ENCODE data around the gene RNF223.
"Not testable (repeated sequence)": the region's sequence is repeated elsewhere in the genome, so short reads cannot be mapped to it uniquely, and the experiment has no call there.

RNF223 gene

DNA sequence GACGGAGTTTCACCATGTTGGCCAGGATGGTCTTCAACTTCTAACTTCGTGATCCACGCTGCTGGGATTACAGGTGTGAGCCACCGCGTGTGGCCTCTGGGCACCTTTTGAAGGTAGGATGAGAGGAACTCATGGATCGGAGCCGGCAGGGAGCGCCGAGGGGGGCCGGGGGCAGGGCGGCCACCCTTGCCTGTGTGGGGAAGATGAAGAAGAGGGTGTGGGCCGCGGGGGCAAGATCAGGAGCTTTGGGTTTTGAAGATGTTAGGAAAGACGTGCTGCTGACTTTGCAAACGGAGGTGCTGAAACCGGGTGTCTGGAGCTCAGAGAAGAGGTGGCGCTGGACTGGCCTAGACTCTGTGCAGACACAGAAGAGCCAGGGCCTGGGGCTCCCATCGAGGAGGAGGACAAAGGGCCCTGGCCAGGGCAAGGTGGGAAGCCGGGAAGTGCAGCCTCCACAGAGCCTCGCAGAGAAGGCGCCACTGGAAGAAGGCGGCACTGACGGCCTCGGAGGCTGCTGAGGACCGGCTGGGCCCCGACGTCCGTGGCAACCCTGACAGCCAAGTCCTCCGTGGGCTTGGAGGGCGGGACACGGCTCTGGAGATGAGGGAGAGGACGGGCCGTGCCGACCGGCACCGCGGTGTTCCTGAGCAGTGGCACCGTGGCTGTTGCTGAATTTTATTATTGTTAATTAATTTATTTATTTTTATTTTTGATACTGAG lies 13.7 kb downstream of the RNF223 start:
- no peak for DNase-seq (ENCODE audit: low read depth, low spot score)

DNA sequence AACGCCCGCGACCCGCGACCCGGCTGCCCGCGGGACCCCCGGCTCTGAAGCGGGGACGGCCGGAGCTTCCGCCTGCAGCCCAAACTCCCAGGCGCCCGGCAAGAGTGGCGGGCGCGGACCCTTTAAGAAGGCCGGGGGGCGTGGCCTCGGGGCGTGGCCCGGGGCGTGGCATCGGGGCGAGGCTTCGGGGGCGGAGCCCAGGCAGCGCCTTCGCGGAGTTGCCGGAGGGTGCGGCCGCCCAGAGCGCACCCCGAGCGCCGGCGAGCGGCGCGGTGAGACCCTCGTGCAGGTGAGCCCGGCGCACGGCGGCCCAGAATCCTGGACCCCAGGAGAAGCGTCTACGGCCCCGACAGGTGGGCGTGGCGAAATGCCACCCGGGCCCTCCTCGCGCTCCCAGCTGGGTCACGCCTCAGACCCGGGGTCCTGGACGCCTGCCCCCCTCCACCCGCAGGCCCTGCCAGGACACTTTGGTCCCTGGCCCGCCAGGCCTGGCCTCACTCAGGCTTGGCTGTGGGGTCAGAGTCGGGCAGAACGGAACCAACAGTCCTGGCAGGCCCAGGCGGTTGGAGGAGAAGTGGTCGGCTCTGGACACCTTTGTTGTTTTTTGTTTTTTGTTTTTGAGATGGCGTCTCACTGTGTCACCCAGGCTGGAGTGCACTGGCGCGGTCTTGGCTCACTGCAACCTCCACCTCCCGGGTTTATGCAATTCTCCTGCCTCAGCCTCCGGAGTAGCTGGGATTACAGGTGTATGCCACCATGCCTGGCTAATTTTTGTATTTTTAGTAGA lies 14.4 kb downstream of the RNF223 start:
- DNase-seq (ENCODE audit: low read depth, low spot score) = peak; percentile 90

DNA sequence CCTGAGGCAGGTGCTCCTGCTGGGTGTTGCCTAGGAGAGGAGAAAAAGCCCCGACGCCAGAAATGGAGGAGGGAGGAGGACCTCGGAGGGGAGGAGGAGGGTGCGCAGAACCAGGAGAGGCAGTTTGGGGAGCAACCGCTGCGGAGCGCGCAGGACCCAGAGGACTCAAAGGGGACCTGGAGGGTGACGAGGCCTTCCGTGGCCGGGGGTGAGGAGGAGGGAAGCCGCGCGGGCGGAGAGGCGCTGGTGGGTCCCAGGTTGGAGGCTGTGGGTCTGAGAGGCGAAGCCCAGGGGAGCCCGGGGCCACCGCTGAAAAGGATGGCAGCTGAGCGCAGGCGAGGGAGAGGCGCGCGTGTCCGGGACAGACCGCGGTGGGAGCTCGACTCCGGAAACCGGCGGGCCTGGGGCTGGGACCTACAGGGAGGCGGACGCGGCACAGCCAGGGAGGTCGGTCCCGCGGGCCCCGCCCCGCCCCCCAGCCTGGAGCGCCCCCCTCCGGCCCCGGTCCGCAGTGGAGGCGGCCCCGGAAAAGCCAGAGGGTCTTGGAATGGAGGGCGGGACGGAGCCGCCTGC lies 15.1 kb downstream of the RNF223 start:
- DNase-seq (ENCODE audit: low read depth, low spot score) = no peak

DNA sequence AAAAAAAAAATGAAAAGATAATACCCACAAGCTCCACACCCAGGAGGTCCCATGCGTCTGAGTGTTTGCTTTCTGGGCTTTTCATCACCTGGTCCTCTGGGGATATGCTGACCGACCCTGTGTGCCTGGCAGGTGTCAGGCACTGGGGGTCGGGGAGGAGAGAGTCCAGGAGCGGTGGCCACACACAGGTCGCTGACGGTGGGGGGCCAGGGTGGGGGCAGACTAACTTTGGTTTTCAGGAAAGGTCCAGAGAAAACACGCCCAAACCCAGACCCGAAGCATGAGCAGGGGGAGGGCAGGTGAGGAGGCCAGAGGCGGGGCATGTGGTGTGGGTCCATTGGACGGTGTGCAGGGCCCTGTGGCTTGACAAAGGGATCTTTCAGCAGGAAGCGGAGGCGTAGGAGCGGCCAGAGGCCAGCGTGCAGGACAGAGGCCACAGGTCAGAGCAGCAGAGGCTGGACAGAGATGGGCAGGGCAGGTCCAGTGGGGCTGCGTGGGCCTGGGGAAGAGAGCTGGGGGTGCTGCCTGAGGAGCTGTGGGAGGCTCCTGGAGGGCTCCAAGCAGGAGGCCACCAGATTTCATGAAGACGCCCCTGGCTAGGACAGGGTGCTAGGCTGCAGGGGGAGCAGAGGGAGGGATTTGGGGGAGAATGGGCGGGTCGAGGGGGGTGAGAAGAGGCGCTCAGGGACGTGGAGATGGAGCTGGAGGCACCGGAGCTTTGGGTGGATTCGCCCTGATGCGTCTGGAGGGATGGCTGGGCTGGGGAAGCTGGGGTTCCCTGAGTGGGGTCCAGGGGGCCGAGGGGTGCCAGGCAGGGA lies 15.8 kb downstream of the RNF223 start:
- DNase-seq (ENCODE audit: low read depth, low spot score) = no peak

DNA sequence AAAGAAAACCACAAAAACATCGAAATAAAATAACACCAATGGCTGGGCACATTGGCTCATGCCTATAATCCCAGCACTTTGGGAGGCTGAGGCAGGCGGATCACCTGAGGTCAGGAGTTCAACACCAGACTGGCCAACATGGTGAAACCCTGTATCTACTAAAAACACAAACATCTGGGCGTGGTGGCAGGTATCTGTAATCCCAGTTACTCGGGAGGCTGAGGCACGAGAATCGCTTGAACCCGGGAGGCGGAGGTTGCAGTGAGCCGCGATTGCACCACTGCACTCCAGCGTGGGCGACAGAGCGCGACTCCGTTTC lies 16.4 kb downstream of the RNF223 start:
- not testable (repeated sequence) for DNase-seq (ENCODE audit: low read depth, low spot score)

DNA sequence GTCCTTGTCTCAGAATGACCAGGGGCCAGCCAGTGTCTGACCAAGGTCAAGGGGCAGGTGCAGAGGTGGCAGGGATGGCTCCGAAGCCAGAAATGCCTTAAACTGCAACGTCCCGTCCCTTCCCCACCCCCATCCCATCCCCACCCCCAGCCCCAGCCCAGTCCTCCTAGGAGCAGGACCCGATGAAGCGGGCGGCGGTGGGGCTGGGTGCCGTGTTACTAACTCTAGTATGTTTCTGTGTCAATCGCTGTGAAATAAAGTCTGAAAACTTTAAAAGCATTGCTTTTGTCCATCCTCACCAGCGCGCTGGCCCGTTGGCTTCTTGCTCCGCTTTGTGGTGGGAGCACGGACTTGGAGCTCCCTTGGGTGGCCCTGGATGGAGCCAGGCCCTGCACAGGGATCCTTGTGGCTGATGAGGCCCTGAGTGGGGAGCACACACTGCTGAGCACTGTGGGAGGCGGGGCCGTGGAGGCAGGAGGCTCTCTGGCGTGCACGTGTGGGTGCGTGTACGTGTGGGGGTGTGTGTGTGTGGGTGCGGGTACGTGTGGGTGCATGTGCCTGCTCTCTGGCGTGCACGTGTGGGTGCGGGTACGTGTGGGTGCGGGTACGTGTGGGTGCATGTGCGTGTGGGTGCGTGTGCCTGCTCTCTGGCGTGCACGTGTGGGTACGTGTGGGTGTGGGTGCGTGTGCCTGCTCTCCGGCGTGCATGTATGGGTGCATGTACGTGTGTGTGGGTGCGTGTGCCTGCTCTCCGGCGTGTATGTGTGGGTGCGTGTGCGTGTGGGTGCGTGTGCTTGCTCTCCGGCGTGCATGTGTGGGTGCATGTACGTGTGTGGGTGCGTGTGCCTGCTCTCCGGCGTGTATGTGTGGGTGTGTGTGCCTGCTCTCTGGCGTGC lies 18.0 kb downstream of the RNF223 start:
- no peak for DNase-seq (ENCODE audit: low read depth, low spot score)

DNA sequence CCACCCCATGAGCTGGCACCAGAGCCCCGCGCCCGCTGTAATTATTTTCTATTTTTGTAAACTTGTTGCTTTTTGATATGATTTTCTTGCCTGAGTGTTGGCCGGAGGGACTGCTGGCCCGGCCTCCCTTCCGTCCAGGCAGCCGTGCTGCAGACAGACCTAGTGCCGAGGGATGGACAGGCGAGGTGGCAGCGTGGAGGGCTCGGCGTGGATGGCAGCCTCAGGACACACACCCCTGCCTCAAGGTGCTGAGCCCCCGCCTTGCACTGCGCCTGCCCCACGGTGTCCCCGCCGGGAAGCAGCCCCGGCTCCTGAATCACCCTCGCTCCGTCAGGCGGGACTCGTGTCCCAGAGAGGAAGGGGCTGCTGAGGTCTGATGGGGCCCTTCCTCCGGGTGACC lies 19.1 kb downstream of the RNF223 start:
- DNase-seq (ENCODE audit: low read depth, low spot score) = no peak

DNA sequence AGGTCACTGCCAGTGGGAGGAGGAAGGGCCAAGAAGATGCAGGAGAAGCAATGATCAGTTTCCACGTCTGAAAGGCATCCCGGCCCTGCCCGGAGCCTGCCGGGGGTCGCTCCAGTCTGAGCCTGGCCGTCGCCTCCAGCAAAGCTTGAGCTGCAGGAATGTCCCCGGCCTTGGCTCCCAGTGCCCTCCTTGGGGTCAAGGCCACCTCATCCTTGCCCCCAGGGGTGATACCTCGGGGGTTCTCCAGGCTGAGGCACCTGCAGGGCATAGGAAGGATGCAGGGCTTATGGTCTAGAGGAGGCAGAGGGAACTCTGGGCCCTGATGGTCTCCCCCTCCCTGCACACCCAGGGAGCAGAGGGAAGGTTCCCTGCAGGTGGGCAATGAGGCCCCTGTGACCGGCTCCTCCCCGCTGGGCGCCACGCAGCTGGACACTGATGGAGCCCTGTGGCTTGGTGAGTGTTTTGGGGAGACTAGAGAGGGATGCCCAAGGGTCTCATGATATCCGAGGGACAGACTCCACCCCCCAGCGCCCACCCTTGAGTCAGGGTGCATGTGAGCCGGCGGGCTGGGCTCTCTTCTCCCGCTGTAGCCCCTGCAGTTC lies 19.9 kb downstream of the RNF223 start:
- DNase-seq (ENCODE audit: low read depth, low spot score) = no peak

DNA sequence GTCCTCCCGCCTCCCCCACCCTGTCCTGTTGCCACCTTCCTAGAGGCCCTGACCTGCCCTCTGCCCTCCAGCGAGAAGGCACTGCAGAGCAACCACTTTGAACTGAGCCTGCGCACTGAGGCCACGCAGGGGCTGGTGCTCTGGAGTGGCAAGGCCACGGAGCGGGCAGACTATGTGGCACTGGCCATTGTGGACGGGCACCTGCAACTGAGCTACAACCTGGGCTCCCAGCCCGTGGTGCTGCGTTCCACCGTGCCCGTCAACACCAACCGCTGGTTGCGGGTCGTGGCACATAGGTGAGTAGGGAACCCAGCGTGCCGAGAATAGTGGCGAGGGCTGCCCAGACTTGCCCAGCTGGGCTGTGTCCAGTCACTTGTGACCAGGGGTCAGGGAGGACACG lies 20.4 kb downstream of the RNF223 start:
- no peak for DNase-seq (ENCODE audit: low read depth, low spot score)

DNA sequence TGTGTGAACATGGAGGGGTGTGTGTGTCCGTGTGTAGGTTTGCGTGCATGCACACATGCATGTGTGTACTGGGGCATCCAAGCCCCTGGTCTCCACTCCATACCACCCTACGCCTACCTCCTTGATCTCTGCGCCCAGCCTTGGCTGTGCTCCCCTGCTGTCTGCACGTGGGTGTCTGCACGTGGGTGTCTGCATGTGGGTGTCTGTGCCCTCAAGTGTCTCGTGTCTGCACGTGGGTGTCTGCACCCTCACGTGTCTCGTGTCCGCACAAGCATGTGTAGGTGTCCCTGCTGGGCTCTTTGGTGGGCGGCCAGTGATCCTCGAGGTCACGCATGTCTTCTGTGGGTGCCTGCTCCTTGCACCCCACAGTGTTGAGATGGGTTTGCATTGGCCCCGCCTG lies 21.1 kb downstream of the RNF223 start:
- DNase-seq (ENCODE audit: low read depth, low spot score) = no peak

DNA sequence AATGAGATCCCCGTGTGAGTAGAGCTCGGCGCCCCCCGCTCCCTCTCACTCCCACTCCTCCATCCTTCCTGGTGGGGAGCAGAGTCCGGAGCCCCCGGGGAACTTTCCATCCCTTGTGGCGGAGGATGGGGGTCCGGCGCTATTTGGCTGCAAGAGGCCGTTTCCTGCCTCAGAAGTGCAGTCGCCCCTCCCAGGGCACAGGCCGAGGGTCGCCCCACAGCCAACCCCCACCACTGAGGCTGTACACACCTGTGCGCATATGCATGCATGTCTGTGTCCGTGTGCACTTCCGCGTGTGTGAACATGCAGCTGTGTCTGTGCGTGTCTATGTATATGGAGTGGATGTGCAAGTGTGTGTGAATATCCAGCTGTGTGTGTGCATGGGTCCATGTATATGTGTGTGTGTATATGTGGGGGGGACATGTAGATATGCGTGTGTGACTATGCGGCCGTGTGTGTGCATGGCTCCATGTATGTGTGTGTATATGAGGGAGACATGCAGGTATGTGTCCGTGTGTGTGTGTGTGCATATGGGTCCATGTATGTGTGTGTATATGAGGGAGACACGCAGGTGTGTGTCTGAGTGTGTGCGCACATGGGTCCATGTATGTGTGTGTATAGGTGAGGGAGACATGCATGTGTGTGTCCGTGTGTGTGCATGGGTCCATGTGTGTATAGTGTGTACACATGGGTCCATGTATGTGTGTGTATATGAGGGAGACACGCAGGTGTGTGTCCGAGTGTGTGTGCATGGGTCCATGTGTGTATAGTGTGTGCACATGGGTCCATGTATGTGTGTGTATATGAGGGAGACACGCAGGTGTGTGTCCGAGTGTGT lies 21.9 kb downstream of the RNF223 start:
- no peak for DNase-seq (ENCODE audit: low read depth, low spot score)

DNA sequence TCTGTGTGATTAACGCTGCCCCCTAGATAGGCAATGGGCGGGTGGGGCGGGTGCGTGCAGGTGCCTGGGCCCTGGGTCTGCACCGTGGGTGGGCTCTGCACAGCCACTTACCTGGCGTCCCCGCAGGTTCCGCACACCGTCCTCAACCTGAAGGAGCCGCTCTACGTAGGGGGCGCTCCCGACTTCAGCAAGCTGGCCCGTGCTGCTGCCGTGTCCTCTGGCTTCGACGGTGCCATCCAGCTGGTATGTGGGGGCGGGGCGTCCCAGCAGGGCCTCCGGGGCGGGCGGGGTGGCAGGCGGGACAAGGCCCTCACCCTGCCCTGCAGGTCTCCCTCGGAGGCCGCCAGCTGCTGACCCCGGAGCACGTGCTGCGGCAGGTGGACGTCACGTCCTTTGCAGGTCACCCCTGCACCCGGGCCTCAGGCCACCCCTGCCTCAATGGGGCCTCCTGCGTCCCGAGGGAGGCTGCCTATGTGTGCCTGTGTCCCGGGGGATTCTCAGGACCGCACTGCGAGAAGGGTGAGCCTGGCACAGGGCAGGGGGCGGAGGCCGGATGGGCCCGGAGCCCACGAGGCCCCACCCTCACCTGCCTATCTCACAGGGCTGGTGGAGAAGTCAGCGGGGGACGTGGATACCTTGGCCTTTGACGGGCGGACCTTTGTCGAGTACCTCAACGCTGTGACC lies 22.8 kb downstream of the RNF223 start:
- no peak for DNase-seq (ENCODE audit: low read depth, low spot score)

DNA sequence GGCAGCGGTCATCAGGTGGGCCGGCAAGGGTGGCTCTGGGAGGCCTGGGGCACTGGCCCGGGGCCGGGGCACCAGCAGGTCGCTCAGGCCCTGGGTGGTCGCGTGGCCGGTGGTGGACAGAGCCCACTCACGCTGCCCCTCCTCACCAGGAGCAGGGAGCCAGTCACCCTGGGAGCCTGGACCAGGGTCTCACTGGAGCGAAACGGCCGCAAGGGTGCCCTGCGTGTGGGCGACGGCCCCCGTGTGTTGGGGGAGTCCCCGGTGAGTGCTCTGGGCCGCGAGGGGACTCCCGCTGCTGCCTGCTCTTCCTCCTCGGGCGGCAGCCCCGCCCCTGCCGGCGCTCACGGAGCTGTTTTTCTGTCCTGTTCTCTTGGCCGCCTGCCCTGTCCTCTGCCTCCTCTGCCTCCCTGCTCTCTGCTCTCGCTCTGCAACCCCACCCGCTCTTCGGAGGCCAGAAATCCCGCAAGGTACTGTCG lies 23.5 kb downstream of the RNF223 start:
- DNase-seq (ENCODE audit: low read depth, low spot score) = no peak

DNA sequence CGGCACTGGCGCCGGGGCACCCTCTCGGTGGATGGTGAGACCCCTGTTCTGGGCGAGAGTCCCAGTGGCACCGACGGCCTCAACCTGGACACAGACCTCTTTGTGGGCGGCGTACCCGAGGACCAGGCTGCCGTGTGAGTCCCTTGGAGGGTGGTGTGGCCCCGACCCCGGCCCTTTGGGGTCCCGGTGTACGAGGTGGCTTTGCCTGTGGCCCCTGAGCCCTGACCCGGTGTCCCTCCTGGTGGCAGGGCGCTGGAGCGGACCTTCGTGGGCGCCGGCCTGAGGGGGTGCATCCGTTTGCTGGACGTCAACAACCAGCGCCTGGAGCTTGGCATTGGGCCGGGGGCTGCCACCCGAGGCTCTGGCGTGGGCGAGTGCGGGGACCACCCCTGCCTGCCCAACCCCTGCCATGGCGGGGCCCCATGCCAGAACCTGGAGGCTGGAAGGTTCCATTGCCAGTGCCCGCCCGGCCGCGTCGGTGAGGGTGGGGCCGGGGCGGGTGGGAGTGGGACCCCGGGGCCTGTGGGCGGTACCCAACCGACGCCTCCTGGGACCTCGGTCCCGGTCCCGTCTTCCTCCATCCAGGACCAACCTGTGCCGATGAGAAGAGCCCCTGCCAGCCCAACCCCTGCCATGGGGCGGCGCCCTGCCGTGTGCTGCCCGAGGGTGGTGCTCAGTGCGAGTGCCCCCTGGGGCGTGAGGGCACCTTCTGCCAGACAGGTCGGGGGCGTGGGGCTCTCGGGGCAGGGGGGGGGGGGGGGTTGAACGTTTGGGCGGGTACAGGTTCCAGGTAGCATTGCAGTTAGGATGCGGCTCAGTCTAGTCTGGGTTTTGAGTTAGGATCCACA lies 24.6 kb downstream of the RNF223 start:
- no peak for DNase-seq (ENCODE audit: low read depth, low spot score)

DNA sequence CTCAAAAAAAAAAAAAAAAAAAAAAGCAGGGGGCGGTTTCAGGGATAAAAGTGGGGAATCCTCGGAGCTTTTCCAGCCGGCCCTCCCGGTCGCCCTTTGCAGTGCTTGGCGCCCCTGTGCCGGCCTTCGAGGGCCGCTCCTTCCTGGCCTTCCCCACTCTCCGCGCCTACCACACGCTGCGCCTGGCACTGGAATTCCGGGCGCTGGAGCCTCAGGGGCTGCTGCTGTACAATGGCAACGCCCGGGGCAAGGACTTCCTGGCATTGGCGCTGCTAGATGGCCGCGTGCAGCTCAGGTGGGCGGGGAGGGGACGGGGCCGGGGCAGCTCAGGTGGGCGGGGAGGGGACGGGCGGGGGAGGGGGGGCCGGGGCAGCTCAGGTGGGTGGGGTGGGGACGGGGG lies 25.3 kb downstream of the RNF223 start:
- no peak for DNase-seq (ENCODE audit: low read depth, low spot score)

DNA sequence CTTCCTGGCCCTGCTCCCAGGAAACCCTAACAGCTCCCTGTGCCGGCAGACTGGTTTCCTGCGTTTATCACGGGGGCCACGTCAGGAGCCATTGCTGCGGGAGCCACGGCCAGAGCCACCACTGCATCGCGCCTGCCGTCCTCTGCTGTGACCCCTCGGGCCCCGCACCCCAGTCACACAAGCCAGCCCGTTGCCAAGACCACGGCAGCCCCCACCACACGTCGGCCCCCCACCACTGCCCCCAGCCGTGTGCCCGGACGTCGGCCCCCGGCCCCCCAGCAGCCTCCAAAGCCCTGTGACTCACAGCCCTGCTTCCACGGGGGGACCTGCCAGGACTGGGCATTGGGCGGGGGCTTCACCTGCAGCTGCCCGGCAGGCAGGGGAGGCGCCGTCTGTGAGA lies 26.1 kb downstream of the RNF223 start:
- no peak for DNase-seq (ENCODE audit: low read depth, low spot score)

DNA sequence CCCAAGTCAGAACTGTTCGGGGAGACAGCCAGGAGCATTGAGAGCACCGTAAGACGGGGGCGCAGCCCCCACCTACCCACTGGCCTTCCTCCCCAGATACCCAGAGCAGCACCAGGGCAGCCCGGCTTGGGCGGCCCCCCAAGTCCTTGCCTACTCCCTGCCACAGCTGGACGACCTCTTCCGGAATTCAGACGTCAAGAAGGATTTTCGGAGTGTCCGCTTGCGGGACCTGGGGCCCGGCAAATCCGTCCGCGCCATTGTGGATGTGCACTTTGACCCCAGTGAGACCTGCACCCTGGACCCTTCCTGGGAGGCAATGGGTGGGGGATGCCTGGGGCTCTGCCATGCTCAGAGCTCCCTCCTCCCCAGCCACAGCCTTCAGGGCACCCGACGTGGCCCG lies 26.7 kb downstream of the RNF223 start:
- no peak for DNase-seq (ENCODE audit: low read depth, low spot score)

DNA sequence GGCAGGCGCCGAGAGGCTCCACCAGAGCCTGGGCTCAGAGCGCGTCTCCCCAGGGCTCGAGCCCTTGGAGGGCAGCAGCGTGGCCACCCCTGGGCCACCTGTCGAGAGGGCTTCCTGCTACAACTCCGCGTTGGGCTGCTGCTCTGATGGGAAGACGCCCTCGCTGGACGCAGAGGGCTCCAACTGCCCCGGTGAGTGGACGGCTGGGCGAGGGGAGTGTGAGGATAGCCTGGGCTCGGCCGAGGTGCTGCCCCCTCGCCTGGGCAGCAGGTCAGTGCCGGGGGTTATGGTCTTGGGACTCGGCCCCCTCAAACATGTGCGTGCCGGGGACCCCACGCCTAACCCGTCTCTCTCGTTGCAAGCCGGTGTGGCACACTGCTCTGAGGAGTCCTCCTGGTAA lies 27.3 kb downstream of the RNF223 start:
- DNase-seq (ENCODE audit: low read depth, low spot score) = no peak

Measured in activated naive CD8-positive, alpha-beta T cell treated with anti-CD3 and anti-CD28 coated beads, Interleukin-2, amount 50 U/mL, for 16 hours (primary cell).